Lung microvascular endothelial cell (primary cell): ENCODE data around the gene ARL14EPL. TPM values are rescaled to one million over a fixed set of nuclear protein-coding genes. Genes with fewer than 3 reads are reported as not detected.

ENCODE experiments used
- total RNA-seq: library from RNA; depleted of rRNA; stranded (reverse); fragments of >200 nt; gene quantifications from 2 replicates; pipeline ENCODE4 v1.2.1, GENCODE V29; 2014

The ARL14EPL gene
- total RNA-seq, 1 donor from 2014 or later, result under 0.01 TPM

Other genes starting within 250 kb of the ARL14EPL start
- gene CDO1, start 215.8 kb upstream of the ARL14EPL start, total RNA-seq, result 0.65 TPM in 1 of 2 replicates, not detected in the other
- gene ATG12, start 190.9 kb upstream of the ARL14EPL start, total RNA-seq, result 17.9 and 18.8 TPM in 2 replicates
- gene AP3S1, start 190.5 kb upstream of the ARL14EPL start, total RNA-seq, result 57.7 and 63.2 TPM in 2 replicates
- gene LVRN, start 70.0 kb upstream of the ARL14EPL start, total RNA-seq, result under 0.01 and 0.22 TPM in 2 replicates
- gene COMMD10, start 52.6 kb downstream of the ARL14EPL start, total RNA-seq, result 32.7 and 39.3 TPM in 2 replicates